K562 (cell line): Measurements from ENCODE around the gene RBFOX1. TPM values are rescaled to one million over a fixed set of nuclear protein-coding genes. Genes with fewer than 3 reads are reported as not detected.

Experiments
- ATAC-seq: fragments of 200-7000 bp; cut with Tn5 transposase; 3 replicates; pipeline ENCODE4 v1.9.1; 2020; ENCODE audit warnings: moderate library complexity
- BruUV-seq: library from RNA; stranded (reverse); fragments of 400-500 nt; replicated peaks from 2 replicates; lab custom pipeline; 2021; lab: Mats Ljungman, UMichigan
- CTCF ChIA-PET: fragments of 300-600 bp; formaldehyde crosslinking; extraction: SDS; loops from one replicate; lab custom pipeline; 2021; ENCODE audit warnings: low intra/inter-chr PET ratio; lab: Yijun Ruan, JAX
- POLR2A ChIA-PET: fragments of 300-600, 350-650 bp; sonication (Branson Sonifier 250); formaldehyde crosslinking; extraction: SDS; loops from one replicate; lab custom pipeline; 2021; ENCODE audit warnings: antibody characterized with exemption, inconsistent platforms; lab: Yijun Ruan, JAX
- DNase-seq, 4 experiments: peaks; one replicate each; pipeline versions ENCODE4 v3.0.0 to v3.0.0-alpha.2; 2011 to 2018; ENCODE audit warnings: low spot score in 3 of 4, mixed read lengths in 3 of 4; ENCODE audit errors: extremely low read depth in 1 of 4
- FAIRE-seq: peaks from 2 replicates; lab custom pipeline; 2011; peaks lifted over from hg19 to GRCh38; lab: Jason Lieb, UNC
- H2AFZ ChIP-seq: 2 replicates; pipeline ENCODE4 v1.6.0; 2011; ENCODE audit warnings: low read depth, low read length, control low read depth, inconsistent platforms
- H3K27ac ChIP-seq: fragments of 200-600 bp; 3 replicates; pipeline ENCODE4 v1.8.0; 2011; ENCODE audit warnings: low read depth, mild to moderate bottlenecking, control low read depth, inconsistent platforms, low read length, moderate library complexity, mixed read lengths; ENCODE audit errors: extremely low read depth
- H3K27me3 ChIP-seq, 2 experiments: fragments of 300-600 bp in 1 of 2; 2 replicates in 1 of 2; 3 replicates in 1 of 2; pipeline versions ENCODE4 v1.6.0 to v1.8.0; 2011; ENCODE audit warnings: inconsistent platforms in 2 of 2, low read length in 2 of 2, mild to moderate bottlenecking in 1 of 2, mixed read lengths in 1 of 2, moderate library complexity in 1 of 2; ENCODE audit not compliant: control insufficient read depth in 2 of 2, insufficient read depth in 2 of 2
- H3K36me3 ChIP-seq: fragments of 300-600 bp; 3 replicates; pipeline ENCODE4 v1.8.0; 2011; ENCODE audit warnings: mild to moderate bottlenecking, low read length, inconsistent platforms; ENCODE audit not compliant: control insufficient read depth, insufficient read depth
- H3K4me1 ChIP-seq, 2 experiments: fragments of 200-600 bp in 1 of 2; replicated peaks in 1 of 2; 2 replicates in 1 of 2; 3 replicates in 1 of 2; pipeline versions ENCODE4 v1.5.1 to v1.8.0; 2011; ENCODE audit warnings: inconsistent platforms in 2 of 2, low read length in 2 of 2, mild to moderate bottlenecking in 1 of 2, mixed read lengths in 1 of 2, moderate library complexity in 1 of 2; ENCODE audit not compliant: control insufficient read depth in 2 of 2, insufficient read depth in 2 of 2
- H3K4me2 ChIP-seq: 2 replicates; pipeline ENCODE4 v1.6.1; 2011; ENCODE audit warnings: low read length, control low read depth, inconsistent platforms, mixed read lengths; ENCODE audit not compliant: insufficient read depth
- H3K4me3 ChIP-seq: fragments of 200-600 bp; sonication (generic), shearing (Covaris generic); 2 replicates; pipeline ENCODE4 v1.5.1; 2016; ENCODE audit warnings: control low read depth, inconsistent platforms
- H3K79me2 ChIP-seq: fragments of 200-600 bp; 3 replicates; pipeline ENCODE4 v1.8.0; 2011; ENCODE audit warnings: low read length, inconsistent platforms; ENCODE audit not compliant: control insufficient read depth, insufficient read depth
- H3K9ac ChIP-seq, 2 experiments: 2 replicates each; pipeline versions ENCODE4 v1.6.0 to v1.6.1; 2011; ENCODE audit warnings: low read depth in 2 of 2, low read length in 2 of 2, control low read depth in 1 of 2, inconsistent platforms in 1 of 2, mild to moderate bottlenecking in 1 of 2, mixed read lengths in 1 of 2; ENCODE audit not compliant: insufficient read depth in 1 of 2
- H3K9me1 ChIP-seq: one replicate; pipeline ENCODE4 v1.6.0; 2011; ENCODE audit warnings: inconsistent platforms, mild to moderate bottlenecking, low read length, moderate library complexity; ENCODE audit not compliant: control insufficient read depth, insufficient read depth
- H3K9me3 ChIP-seq: replicated peaks from 2 replicates; pipeline ENCODE4 v1.5.1; 2011; ENCODE audit warnings: low read depth, low read length, inconsistent platforms; ENCODE audit not compliant: control insufficient read depth, insufficient read depth
- H4K20me1 ChIP-seq: replicated peaks from 2 replicates; pipeline ENCODE4 v1.6.1; 2011; ENCODE audit warnings: low read length, inconsistent platforms, mixed read lengths; ENCODE audit not compliant: control insufficient read depth, insufficient read depth
- ARHGAP35 ChIP-seq: fragments of 450-650 bp; IDR thresholded peaks from 2 replicates; pipeline ENCODE4 v1.6.1; 2018; ENCODE audit not compliant: partially characterized antibody
- DPF2 ChIP-seq: fragments of 450-650 bp; IDR thresholded peaks from 2 replicates; pipeline ENCODE4 v1.6.1; 2016
- HBP1 ChIP-seq: fragments of 450-650 bp; formaldehyde crosslinking; IDR thresholded peaks from 2 replicates; pipeline ENCODE4 v1.4.0; 2022; ENCODE audit warnings: missing genetic modification characterization
- HMG20B ChIP-seq: fragments of 250-450 bp; sonication (Bioruptor Pico); IDR thresholded peaks from 2 replicates; pipeline ENCODE4 v1.5.0; 2021; ENCODE audit warnings: mild to moderate bottlenecking
- KLF13 ChIP-seq: fragments of 450-650 bp; IDR thresholded peaks from 2 replicates; pipeline ENCODE4 v1.6.1; 2016; ENCODE audit warnings: missing genetic modification characterization, low read depth, mild to moderate bottlenecking, missing compliant biosample characterization, moderate library complexity, borderline replicate concordance
- MCM3 ChIP-seq: fragments of 450-650 bp; IDR thresholded peaks from 2 replicates; pipeline ENCODE4 v1.6.1; 2016
- MTA2 ChIP-seq: fragments of 450-650 bp; IDR thresholded peaks from 2 replicates; pipeline ENCODE4 v1.6.1; 2016; ENCODE audit warnings: low read depth
- NCOA4 ChIP-seq: fragments of 450-650 bp; IDR thresholded peaks from 2 replicates; pipeline ENCODE4 v1.6.1; 2018; ENCODE audit warnings: mild to moderate bottlenecking; ENCODE audit not compliant: partially characterized antibody
- NFYB ChIP-seq: IDR thresholded peaks from 2 replicates; pipeline ENCODE4 v1.6.1; 2011; ENCODE audit warnings: mild to moderate bottlenecking, moderate library complexity; ENCODE audit not compliant: insufficient read length; ENCODE audit errors: extremely low read depth
- PRPF4 ChIP-seq: fragments of 200-400 bp; formaldehyde crosslinking; IDR thresholded peaks from one replicate; pipeline ENCODE4 v1.6.1; 2017; ENCODE audit warnings: low read length, low read depth, mild to moderate bottlenecking; ENCODE audit not compliant: insufficient read depth, poor library complexity, severe bottlenecking
- RBM34 ChIP-seq: fragments of 200-400 bp; formaldehyde crosslinking; IDR thresholded peaks from 2 replicates; pipeline ENCODE4 v1.6.1; 2018; ENCODE audit warnings: low read length, borderline replicate concordance; ENCODE audit not compliant: insufficient read depth
- SRSF1 ChIP-seq: fragments of 200-400 bp; formaldehyde crosslinking; IDR thresholded peaks from 2 replicates; pipeline ENCODE4 v1.6.1; 2017; ENCODE audit warnings: mild to moderate bottlenecking, low read depth, low read length, moderate library complexity
- ZNF316 ChIP-seq: fragments of 450-650 bp; IDR thresholded peaks from 2 replicates; pipeline ENCODE4 v1.6.1; 2016
- ZNF445 ChIP-seq: fragments of 250-450 bp; sonication (Bioruptor Pico); IDR thresholded peaks from 2 replicates; pipeline ENCODE4 v1.4.0; 2020; ENCODE audit warnings: low read depth, mild to moderate bottlenecking, moderate library complexity
- WGBS: fragments of 100-300 bp; shearing (Covaris generic); methylation state at CpG from one replicate; pipeline ENCODE4 v1.1.6; 2016; ENCODE audit warnings: low coverage, mixed read lengths; ENCODE audit not compliant: insufficient coverage; ENCODE audit errors: missing lambda C conversion rate; 5-methylcytosine and 5-hydroxymethylcytosine counted together
- in situ Hi-C: fragments of 300-500 bp; cut with MboI; formaldehyde crosslinking; loops from 4 replicates; pipeline ENCODE4 v1.15.0; 2018; ENCODE audit warnings: inconsistent platforms, mixed read lengths
- intact Hi-C: fragments of 100-400 bp; cut with micrococcal nuclease; formaldehyde crosslinking; loops from 2 replicates; pipeline ENCODE4 v1.14.2; 2022
- polyA plus RNA-seq, 8 experiments: library from polyadenylated mRNA; depleted of rRNA in 4 of 8; stranded (reverse) in 5 of 8; unstranded in 3 of 8; fragments of >200 nt; fragmentation: Nextera tagmentation in 2 of 8; fragmentation: Illumina TruSeq in 1 of 8; extraction: Ambion mirVana in 2 of 8; extraction: Trizol in 1 of 8; gene quantifications; 2 replicates each; pipeline versions ENCODE4 v1.2.1 to v1.2.3, GENCODE V29; 2011 to 2014; ENCODE audit warnings: inconsistent platforms in 1 of 8, missing spikeins in 1 of 8
- total RNA-seq, 7 experiments: library from RNA; depleted of rRNA in 6 of 7; stranded (reverse); fragments of >200 nt in 6 of 7; fragmentation: Illumina TruSeq in 2 of 7; extraction: Trizol in 2 of 7; gene quantifications; 2 replicates each; pipeline versions ENCODE4 v1.2.1 to v1.2.3, GENCODE V29; 2011 to 2021; ENCODE audit warnings: low replicate concordance in 1 of 7
- TF ChIP-seq, protein P1 (sequence below): sonication (generic); formaldehyde crosslinking; IDR thresholded peaks from 2 replicates; pipeline ENCODE4 v1.8.1; 2023; ENCODE audit warnings: mild to moderate bottlenecking, missing genetic modification reagents

RBFOX1 gene
- total and polyA plus RNA-seq, 9 of the 15 experiments (the other 6 are each of a cell fraction or from before 2014, with no cell fraction given), result 0.03 TPM; not detected in 8

DNA sequence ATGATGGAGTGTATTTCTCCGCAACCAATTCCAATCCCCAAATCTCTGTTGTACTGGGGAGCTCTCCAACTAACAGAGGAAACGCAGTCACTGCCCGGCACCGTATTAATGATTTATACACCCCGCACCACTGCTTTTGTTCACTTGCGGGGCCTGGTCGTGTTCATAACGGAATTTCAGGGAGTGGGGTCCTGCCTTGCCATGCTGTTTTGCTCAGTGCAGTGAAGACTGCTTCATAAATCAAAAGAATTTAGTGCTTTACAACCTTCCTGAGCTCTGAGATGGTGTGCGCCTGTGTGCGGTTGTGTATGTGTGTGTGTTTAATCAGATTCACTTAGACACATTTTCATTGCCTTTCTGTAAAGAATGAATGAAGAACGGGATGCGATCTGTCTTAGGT, 18.5 kb upstream of the RBFOX1 start:
- FAIRE-seq (no peak), DNase-seq (no peak), ATAC-seq (no peak)
- no peak overlapping the region for H3K4me3 ChIP-seq
- H4K20me1 ChIP-seq, result no peaks in the 10 kb centered on the region
- no peaks in the 10 kb centered on the region for H3K79me2 ChIP-seq
- no peak overlapping the region for H3K9ac ChIP-seq
- H3K36me3 ChIP-seq, result no peaks in the 10 kb centered on the region
- WGBS, result 0% methylated on average over 12 of the region's 12 CpGs
- H3K9me3 ChIP-seq, result no peaks in the 10 kb centered on the region
- no TSS peak for BruUV-seq
- H3K27ac ChIP-seq, result no peak overlapping the region
- in situ Hi-C loops (no loop called here), intact Hi-C loops (no loop called here)
- H3K9me1 ChIP-seq, result no peaks in the 10 kb centered on the region
- ChIA-PET CTCF (no interaction called here), POLR2A (no interaction called here)
- no peaks in the 10 kb centered on the region for H3K4me1 ChIP-seq
- no peak overlapping the region for H2AFZ ChIP-seq
- TF ChIP-seq KLF13 (no peak), HBP1 (CRISPR knock-in tag) (no peak), RBM34 (no peak), ZNF445 (no peak)
- TF ChIP-seq, all 486 proteins: peak for 0
- no peak overlapping the region for H3K4me2 ChIP-seq
- peaks cover 11 to 16% of the 10 kb centered on the region in 2 experiments; a peak in 3 of 5 replicates for H3K27me3 ChIP-seq

DNA sequence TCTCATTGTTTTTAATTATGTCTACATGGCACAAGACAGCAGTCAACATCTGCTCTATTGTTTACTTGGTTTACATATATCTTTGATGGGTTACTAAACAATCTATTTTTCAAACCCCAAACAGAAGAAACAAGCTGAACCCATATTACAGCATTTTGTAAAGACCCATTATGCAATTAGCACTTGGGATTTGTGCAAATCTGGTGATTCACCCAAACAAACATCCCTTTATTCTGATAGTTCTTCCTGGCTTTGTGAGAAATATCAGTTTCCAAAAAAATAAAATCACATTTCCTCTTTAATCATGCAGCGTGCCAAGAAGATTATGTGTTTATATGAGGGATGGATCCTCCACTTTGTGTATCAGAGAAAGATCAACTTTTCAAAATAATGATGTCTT, 16.8 kb upstream of the RBFOX1 start:
- no peaks in the 10 kb centered on the region for H3K4me1 ChIP-seq
- 0% methylated on average over 1 of the region's 1 CpG for WGBS
- no peaks in the 10 kb centered on the region for H3K79me2 ChIP-seq
- in situ Hi-C loops (no loop called here), intact Hi-C loops (no loop called here)
- no peaks in the 10 kb centered on the region for H3K9me1 ChIP-seq
- no peak overlapping the region for H3K4me2 ChIP-seq
- H3K36me3 ChIP-seq, result no peaks in the 10 kb centered on the region
- H3K27me3 ChIP-seq, result peaks cover 5% of the 10 kb centered on the region in 2 experiments; a peak in 2 of 5 replicates
- no peaks in the 10 kb centered on the region for H3K9me3 ChIP-seq
- ATAC-seq (no peak), DNase-seq (no peak), FAIRE-seq (no peak)
- H3K9ac ChIP-seq, result no peak overlapping the region
- no peak overlapping the region for H2AFZ ChIP-seq
- ChIA-PET POLR2A (no interaction called here), CTCF (no interaction called here)
- H4K20me1 ChIP-seq, result no peaks in the 10 kb centered on the region
- H3K4me3 ChIP-seq, result no peak overlapping the region
- no TSS peak for BruUV-seq
- H3K27ac ChIP-seq, result no peak overlapping the region
- TF ChIP-seq HMG20B (CRISPR knock-in tag) (no peak), MCM3 (no peak), ZNF316 (no peak), DPF2 (no peak), NFYB (no peak), NCOA4 (no peak), SRSF1 (no peak), MTA2 (no peak), ARHGAP35 (no peak), PRPF4 (no peak)
- TF ChIP-seq, protein P1, sequence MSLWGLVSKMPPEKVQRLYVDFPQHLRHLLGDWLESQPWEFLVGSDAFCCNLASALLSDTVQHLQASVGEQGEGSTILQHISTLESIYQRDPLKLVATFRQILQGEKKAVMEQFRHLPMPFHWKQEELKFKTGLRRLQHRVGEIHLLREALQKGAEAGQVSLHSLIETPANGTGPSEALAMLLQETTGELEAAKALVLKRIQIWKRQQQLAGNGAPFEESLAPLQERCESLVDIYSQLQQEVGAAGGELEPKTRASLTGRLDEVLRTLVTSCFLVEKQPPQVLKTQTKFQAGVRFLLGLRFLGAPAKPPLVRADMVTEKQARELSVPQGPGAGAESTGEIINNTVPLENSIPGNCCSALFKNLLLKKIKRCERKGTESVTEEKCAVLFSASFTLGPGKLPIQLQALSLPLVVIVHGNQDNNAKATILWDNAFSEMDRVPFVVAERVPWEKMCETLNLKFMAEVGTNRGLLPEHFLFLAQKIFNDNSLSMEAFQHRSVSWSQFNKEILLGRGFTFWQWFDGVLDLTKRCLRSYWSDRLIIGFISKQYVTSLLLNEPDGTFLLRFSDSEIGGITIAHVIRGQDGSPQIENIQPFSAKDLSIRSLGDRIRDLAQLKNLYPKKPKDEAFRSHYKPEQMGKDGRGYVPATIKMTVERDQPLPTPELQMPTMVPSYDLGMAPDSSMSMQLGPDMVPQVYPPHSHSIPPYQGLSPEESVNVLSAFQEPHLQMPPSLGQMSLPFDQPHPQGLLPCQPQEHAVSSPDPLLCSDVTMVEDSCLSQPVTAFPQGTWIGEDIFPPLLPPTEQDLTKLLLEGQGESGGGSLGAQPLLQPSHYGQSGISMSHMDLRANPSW, result no peak
